B cell (primary cell): ENCODE results near the gene FSTL3. TPM values are rescaled to one million over a fixed set of nuclear protein-coding genes. Genes with fewer than 3 reads are reported as not detected.
A peak's percentile ranks its signal among the peaks of the same experiment; 100 is the strongest.

Experiments used
- ATAC-seq: fragments of 200-7000 bp; cut with Tn5 transposase; one replicate; pipeline ENCODE4 v1.10.0; 2021; ENCODE audit warnings: low read depth, mild to moderate bottlenecking, moderate number of reproducible peaks, moderate library complexity
- CTCF ChIA-PET: fragments of 350-600 bp; sonication (Branson Sonifier 250); formaldehyde crosslinking; loops from one replicate; lab custom pipeline; 2021; ENCODE audit warnings: antibody characterized with exemption, inconsistent platforms; lab: Charles Lee
- POLR2A ChIA-PET: fragments of 350-600 bp; sonication (Branson Sonifier 250); formaldehyde crosslinking; loops from one replicate; lab custom pipeline; 2021; ENCODE audit warnings: antibody characterized with exemption; lab: Charles Lee
- DNase-seq: peaks from one replicate; pipeline ENCODE4 v3.0.0; 2013
- H2AFZ ChIP-seq: 2 replicates; pipeline ENCODE4 v1.6.1; 2012; ENCODE audit warnings: mild to moderate bottlenecking, low read depth, low read length; ENCODE audit not compliant: insufficient read depth, poor library complexity, severe bottlenecking
- H3K27ac ChIP-seq, 2 donors: 1 replicate in 1 of 2; 2 replicates in 1 of 2; pipeline ENCODE4 v1.5.1; 2012 to 2013; ENCODE audit warnings: low read length in 2 of 2, mild to moderate bottlenecking in 2 of 2, moderate library complexity in 1 of 2
- H3K27me3 ChIP-seq, 4 experiments: fragments of 200-600 bp in 1 of 4; sonication (generic) in 1 of 4; replicated peaks in 1 of 4; 1 replicate in 2 of 4; 2 replicates in 2 of 4; pipeline versions ENCODE4 v1.6.1 to v1.7.0; 2013 to 2016; ENCODE audit warnings: low read length in 3 of 4, mild to moderate bottlenecking in 2 of 4, mixed read lengths in 1 of 4, moderate library complexity in 1 of 4; ENCODE audit not compliant: insufficient read depth in 4 of 4, control insufficient read depth in 3 of 4; ENCODE audit errors: control extremely low read depth in 1 of 4
- H3K36me3 ChIP-seq, 2 experiments: replicated peaks in 1 of 2; 1 replicate in 1 of 2; 2 replicates in 1 of 2; pipeline versions ENCODE4 v1.6.1 to v1.7.1; 2013; ENCODE audit warnings: low read length in 1 of 2; ENCODE audit not compliant: insufficient read depth in 2 of 2, control insufficient read depth in 1 of 2; ENCODE audit errors: control extremely low read depth in 1 of 2, extremely low read depth in 1 of 2
- H3K4me1 ChIP-seq, 2 donors: fragments of 200-600 bp in 1 of 2; sonication (generic) in 1 of 2; 1 replicate in 1 of 2; 2 replicates in 1 of 2; pipeline versions ENCODE4 v1.5.1 to v1.6.1; 2013 to 2017; ENCODE audit warnings: low read length in 2 of 2; ENCODE audit not compliant: control insufficient read depth in 2 of 2, insufficient read depth in 2 of 2
- H3K4me2 ChIP-seq: replicated peaks from 2 replicates; pipeline ENCODE3; 2012; ENCODE audit warnings: mild to moderate bottlenecking, low read depth, low read length; ENCODE audit not compliant: poor library complexity, severe bottlenecking
- H3K4me3 ChIP-seq, 5 experiments: fragments of 200-600 bp in 1 of 5; sonication (generic) in 1 of 5; 1 replicate in 3 of 5; 2 replicates in 2 of 5; pipeline versions ENCODE4 v1.5.1 to v1.7.0; 2011 to 2016; ENCODE audit warnings: low read length in 4 of 5, mild to moderate bottlenecking in 4 of 5, low read depth in 2 of 5, control low read depth in 1 of 5, moderate library complexity in 1 of 5; ENCODE audit not compliant: insufficient read depth in 1 of 5; ENCODE audit errors: control extremely low read depth in 1 of 5, extremely low read depth in 1 of 5
- H3K79me2 ChIP-seq: fragments of 200-600 bp; sonication (generic); one replicate; pipeline ENCODE4 v1.6.0; 2016; ENCODE audit warnings: low read length; ENCODE audit not compliant: control insufficient read depth, insufficient read depth
- H3K9ac ChIP-seq: fragments of 200-600 bp; sonication (generic); 2 replicates; pipeline ENCODE4 v1.6.1; 2017; ENCODE audit warnings: mild to moderate bottlenecking, low read length, moderate library complexity
- H3K9me3 ChIP-seq, 3 donors: one replicate each; pipeline versions ENCODE4 v1.6.1 to v1.7.1; 2013; ENCODE audit warnings: low read length in 2 of 3; ENCODE audit not compliant: control insufficient read depth in 2 of 3, insufficient read depth in 1 of 3; ENCODE audit errors: control extremely low read depth in 1 of 3
- H4K20me1 ChIP-seq: 2 replicates; pipeline ENCODE4 v1.6.0; 2012; ENCODE audit warnings: mild to moderate bottlenecking, low read length; ENCODE audit not compliant: insufficient read depth, control insufficient read depth, poor library complexity, severe bottlenecking
- H3K27ac Mint-ChIP-seq: one replicate; pipeline ENCODE4 v1.8.0; 2021; ENCODE audit warnings: mixed read lengths
- H3K27me3 Mint-ChIP-seq: one replicate; pipeline ENCODE4 v1.8.0; 2021; ENCODE audit warnings: mixed read lengths
- H3K4me1 Mint-ChIP-seq: one replicate; pipeline ENCODE4 v1.8.0; 2021; ENCODE audit warnings: mixed read lengths
- H3K4me3 Mint-ChIP-seq: one replicate; pipeline ENCODE4 v1.8.0; 2021; ENCODE audit warnings: mixed read lengths
- H3K9me3 Mint-ChIP-seq: one replicate; pipeline ENCODE4 v1.8.0; 2022; ENCODE audit warnings: mixed read lengths; ENCODE audit not compliant: insufficient read depth
- CTCF ChIP-seq: fragments of 200-600 bp; IDR thresholded peaks from one replicate; pipeline ENCODE4 v1.8.0; 2022; ENCODE audit warnings: antibody characterized with exemption, mild to moderate bottlenecking
- EZH2 ChIP-seq: IDR thresholded peaks from 2 replicates; pipeline ENCODE4 v1.6.1; 2012; ENCODE audit warnings: borderline replicate concordance, low read depth, mild to moderate bottlenecking, moderate library complexity, low read length; ENCODE audit not compliant: insufficient read depth, poor library complexity, severe bottlenecking
- WGBS: methylation state at CpG from one replicate; pipeline ENCODE4 v1.1.5; 2013; ENCODE audit warnings: missing lambda C conversion rate; ENCODE audit not compliant: insufficient coverage; 5-methylcytosine and 5-hydroxymethylcytosine counted together
- intact Hi-C: fragments of 100-400 bp; cut with micrococcal nuclease; formaldehyde crosslinking; loops from one replicate; pipeline ENCODE4 v1.10.0; 2022
- polyA plus RNA-seq: library from polyadenylated mRNA; depleted of rRNA; stranded (reverse); fragments of >200 nt; gene quantifications from 2 replicates; pipeline ENCODE4 v1.2.3, GENCODE V29; 2012
- total RNA-seq, 2 donors: library from RNA; stranded (reverse); fragments of 120-200 nt in 1 of 2; gene quantifications; 1 replicate in 1 of 2; 2 replicates in 1 of 2; pipeline versions ENCODE4 v1.2.3 to v1.2.4, GENCODE V29; 2013 to 2022

FSTL3 gene
- total and polyA plus RNA-seq, 2 donors (not counting 1 experiment from before 2014, with no cell fraction given), result 2.6 to 5.8 TPM

- no peak overlapping the region for H3K4me3 Mint-ChIP-seq
- POLR2A ChIA-PET, result interaction anchor here (0.8 kb wide), 1 partner anchor 135 kb away, joined by 6 read pairs; no protein-coding TSS in a partner anchor
- Histone ChIP-seq H3K4me2 (no peak overlapping the region), H3K4me1 (peaks cover 13 to 26% of the 10 kb centered on the region in 2 donors), H3K36me3 (no peaks in the 10 kb centered on the region), H3K9me3 (peaks cover 0 to 30% (median 0%) of the 10 kb centered on the region in 3 donors), H3K27me3 (peaks cover 0 to 38% (median 12%) of the 10 kb centered on the region in 4 experiments), H3K9ac (no peak overlapping the region), H3K27ac (no peak overlapping the region), H2AFZ (no peak overlapping the region), H3K4me3 (no peak overlapping the region), H3K79me2 (no peaks in the 10 kb centered on the region), H4K20me1 (peaks cover 19% of the 10 kb centered on the region)
- CTCF ChIA-PET, result interaction anchor here (0.7 kb wide), 1 partner anchor 382 kb away, joined by 3 read pairs; no protein-coding TSS in a partner anchor
- peaks cover 14% of the 10 kb centered on the region for H3K27me3 Mint-ChIP-seq
- 80% methylated on average over 20 of the region's 22 CpGs for WGBS
- TF ChIP-seq CTCF, result no peak
- TF ChIP-seq EZH2, result no peak
- no peak for ATAC-seq
- peaks cover 12% of the 10 kb centered on the region for H3K4me1 Mint-ChIP-seq
- H3K27ac Mint-ChIP-seq, result no peak overlapping the region
- intact Hi-C loops, result no loop called here
- no peaks in the 10 kb centered on the region for H3K9me3 Mint-ChIP-seq
- peak; percentile 34 for DNase-seq
These were observed 1.6 kb downstream of the FSTL3 start for GRCh38 chr19:677601-678436.

GRCh38 chr19:678791-679388 is 2.7 kb downstream of the FSTL3 start:
- no peaks in the 10 kb centered on the region for H3K9me3 Mint-ChIP-seq
- POLR2A ChIA-PET, result no interaction called here

More at GRCh38 chr19:678791-679388, 2.7 kb downstream of the FSTL3 start:
- peak overlapping the region; percentile 98 for H3K4me2 ChIP-seq
- H3K36me3 ChIP-seq, result no peaks in the 10 kb centered on the region
- no peak for ATAC-seq
- H3K79me2 ChIP-seq, result no peaks in the 10 kb centered on the region
- H3K9ac ChIP-seq, result no peak overlapping the region
- no peak overlapping the region for H3K27ac ChIP-seq
- WGBS, result 98% methylated on average over 15 of the region's 16 CpGs
- H3K9me3 ChIP-seq, result peaks cover 0 to 30% (median 0%) of the 10 kb centered on the region in 3 donors
- H3K4me3 ChIP-seq, result peak overlapping the region in 1 of 5 experiments; percentile 45
- peak overlapping the region; percentile 76 for H3K4me3 Mint-ChIP-seq
- CTCF ChIA-PET, result interaction anchor here (1.1 kb wide), 1 partner anchor 94 kb away, joined by 5 read pairs; no protein-coding TSS in a partner anchor
- no peak overlapping the region for H2AFZ ChIP-seq
- no peak overlapping the region for H3K27ac Mint-ChIP-seq
- peaks cover 9% of the 10 kb centered on the region for H3K27me3 Mint-ChIP-seq
- H4K20me1 ChIP-seq, result peaks cover 19% of the 10 kb centered on the region
- DNase-seq, result no peak
- TF ChIP-seq EZH2 (no peak), CTCF (no peak)
- peaks cover 13 to 26% of the 10 kb centered on the region in 2 donors for H3K4me1 ChIP-seq
- H3K27me3 ChIP-seq, result peaks cover 0 to 36% (median 11%) of the 10 kb centered on the region in 4 experiments
- H3K4me1 Mint-ChIP-seq, result peaks cover 12% of the 10 kb centered on the region
- intact Hi-C loops, result no loop called here
